GM19324 (cell line): Measurements from ENCODE around the gene MROH9.

Source experiments
- ATAC-seq: cut with Tn5 transposase; IDR thresholded peaks from one replicate; pipeline ENCODE4 v1.9.1; 2021; ENCODE audit warnings: mild to moderate bottlenecking, moderate library complexity; ENCODE audit not compliant: unreplicated experiment, low FRiP score

Gene MROH9

GRCh38 chr1:170967042-170967910 is 31.9 kb downstream of the MROH9 start:
- ATAC-seq: no peak

DNA sequence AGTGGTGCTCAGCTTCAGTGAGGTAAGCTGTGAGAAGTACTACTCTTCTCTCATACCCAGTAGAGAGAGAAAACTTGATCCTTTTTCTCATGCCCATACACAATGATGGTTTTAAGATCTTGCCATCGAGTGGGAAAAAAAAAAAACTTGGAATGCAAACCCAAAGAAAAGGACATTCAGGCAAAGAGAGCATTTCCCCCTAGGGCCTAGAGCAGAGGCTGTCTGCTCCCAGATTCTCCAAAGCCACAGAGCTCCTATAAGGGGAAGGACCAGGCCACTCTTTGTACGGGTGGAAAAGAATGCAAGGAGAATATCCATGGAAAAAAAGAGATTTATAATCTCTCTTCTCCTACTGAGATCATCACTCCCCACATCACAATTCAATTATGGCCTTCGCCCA is 34.9 kb downstream of the MROH9 start:
- no peak for ATAC-seq

DNA sequence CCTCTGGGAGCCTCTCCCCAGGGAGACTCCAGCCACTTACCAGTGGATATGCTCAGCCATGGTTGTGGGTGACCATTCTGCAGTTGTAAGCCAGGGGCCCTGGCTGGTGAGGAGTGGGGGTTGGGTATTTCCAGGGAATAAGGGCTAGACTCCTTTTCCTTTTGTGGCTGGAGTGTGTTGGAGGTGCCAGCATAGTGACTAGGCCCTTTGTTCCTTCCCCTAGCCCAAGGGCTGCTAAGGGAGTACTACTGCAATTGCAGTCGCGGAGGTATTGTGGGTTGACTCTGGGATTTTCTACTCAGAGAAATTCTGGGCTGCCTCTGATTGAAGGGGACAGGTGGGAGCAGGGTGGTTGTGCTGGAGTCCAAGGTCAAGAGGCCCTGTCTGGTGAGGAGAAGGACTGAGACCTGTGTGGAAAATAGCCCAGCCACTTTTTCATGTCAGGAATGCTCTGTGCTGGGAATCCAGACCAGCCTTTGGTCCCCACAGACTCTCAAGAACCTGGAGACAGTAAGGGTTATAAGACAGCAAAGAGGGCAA is 43.1 kb downstream of the MROH9 start:
- no peak for ATAC-seq

- no peak for ATAC-seq
Measured at GRCh38 chr1:170985406-170985805, 50.1 kb downstream of the MROH9 start.

DNA sequence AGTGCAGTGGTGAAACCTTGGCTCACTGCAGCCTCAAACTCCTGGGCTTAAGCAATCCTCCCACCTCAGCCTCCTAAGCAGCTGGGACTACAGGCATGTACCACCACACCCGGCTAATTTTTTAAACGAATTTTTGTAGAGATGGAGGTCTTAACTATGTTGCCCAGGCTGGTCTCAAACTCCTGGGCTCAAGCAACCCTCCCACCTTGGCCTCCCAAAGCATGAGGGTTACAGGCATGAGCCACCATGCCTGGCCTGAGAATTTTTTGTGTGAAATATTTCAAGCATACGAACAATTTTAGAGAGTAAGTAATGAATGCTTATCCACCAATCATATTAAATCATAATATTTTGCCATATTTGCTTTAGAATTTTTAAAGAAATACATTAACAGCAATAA is 51.6 kb downstream of the MROH9 start:
- no peak for ATAC-seq

DNA sequence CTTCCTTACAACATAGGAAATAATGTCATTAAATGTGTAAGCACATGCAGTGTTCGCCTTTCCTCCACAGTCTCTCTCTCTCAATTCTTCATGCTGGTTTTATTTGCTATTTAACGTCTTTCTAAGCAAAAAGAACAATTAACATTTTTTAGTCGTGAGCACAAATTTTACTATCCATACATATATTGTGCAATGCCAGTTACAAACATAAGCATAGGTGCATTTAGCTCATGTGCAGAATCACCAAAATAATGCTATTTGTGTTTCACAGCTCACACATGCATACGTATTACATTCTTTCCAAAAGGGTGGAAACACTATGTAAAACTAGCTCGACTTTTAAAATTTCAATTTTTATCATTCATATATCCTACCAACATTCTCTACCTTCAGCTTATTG is 52.1 kb downstream of the MROH9 start:
- no peak for ATAC-seq

DNA sequence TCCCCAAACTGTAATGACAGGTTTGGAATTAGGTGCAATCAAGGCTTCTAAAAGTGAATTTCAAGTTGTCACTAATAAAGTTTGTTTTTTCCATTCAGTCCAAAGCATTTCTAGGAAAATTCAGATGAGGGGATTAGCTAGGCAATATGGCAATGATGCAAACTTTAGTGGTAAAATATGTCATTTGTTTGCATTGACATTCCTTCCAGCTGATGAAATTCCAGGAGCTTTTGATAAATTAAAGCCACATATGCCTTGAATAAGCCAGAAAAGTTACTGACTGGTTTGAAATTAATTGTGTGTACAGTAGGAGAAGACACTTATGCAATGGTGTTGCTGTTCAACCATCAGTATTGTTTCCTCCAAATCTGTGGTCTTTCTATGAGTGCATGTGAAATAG is 57.8 kb downstream of the MROH9 start:
- no peak for ATAC-seq

GRCh38 chr1:170993717-170994116 is 58.4 kb downstream of the MROH9 start:
- no peak for ATAC-seq

DNA sequence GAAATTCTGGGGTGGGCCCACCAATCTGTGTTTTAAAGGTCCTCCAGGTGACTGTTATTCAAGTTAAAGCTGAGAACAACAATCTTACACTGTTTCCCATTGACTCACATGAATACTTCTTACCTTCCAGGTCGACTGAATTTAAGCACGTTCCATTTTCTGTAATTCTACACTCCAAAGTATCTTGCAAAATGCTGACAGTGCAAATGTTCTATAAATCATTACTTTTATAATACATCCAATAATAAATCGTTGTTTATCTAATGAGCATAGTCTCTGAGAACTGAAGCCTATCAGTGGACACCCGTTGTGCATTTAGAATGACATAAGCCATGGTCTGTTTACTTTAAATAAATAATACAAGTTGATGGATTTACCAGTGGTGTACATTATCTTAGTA is 79.5 kb downstream of the MROH9 start:
- ATAC-seq: no peak

DNA sequence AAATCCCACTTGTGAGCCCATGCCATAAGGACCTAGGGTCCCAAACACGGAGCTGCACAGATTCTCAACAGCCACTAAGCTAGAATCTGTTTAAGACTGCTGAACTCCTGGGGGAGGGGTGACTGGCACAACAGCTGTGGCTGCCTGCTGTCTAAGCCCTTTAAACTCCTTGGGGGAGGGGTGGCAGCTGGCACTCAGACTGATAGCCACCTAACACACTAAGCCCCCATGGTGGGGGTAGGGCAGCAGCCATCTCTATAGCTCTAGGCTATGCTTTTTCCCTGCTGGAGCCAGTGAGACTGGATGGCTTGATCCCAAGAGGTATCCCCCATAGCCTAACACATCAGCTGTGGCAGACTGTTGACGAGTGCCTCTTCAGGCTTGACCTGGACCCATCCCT is 82.1 kb downstream of the MROH9 start:
- no peak for ATAC-seq

DNA sequence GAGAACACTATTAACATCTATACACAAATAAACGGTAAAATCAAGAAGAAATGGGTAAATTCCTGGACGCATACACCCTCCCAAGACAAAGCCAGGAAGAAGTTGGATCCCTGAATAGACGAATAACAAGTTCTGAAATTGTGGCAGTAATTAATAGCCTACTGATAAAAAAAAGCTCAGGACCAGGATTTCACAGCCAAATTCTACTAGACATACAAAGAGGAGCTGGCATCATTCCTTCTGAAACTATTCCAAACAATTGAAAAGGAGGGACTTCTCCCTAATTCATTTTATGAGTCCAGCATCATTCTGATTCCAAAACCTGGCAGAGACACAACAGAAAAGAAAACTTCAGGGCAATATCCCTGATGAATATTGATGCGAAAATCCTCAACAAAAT is 84.6 kb downstream of the MROH9 start:
- no peak for ATAC-seq

- ATAC-seq: no peak
Measured at GRCh38 chr1:171032822-171033702, 97.7 kb downstream of the MROH9 start.

DNA sequence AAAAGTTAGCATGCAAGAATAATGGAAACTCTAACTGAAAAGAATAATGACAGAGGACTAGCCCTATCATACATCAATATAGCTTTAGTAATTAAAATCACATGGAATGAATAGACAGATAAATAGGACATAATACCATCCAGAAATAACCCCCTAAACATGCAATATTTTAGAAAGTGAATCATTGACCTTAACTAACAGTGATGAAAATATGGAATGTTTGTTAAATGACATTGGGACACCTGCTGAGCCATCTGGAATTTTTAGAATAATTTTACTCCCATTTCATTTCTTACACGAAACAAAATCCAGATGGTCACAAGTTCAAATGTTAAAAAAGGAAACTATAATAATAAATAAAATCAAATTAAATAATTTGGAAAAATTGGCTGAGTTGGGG is 102.3 kb downstream of the MROH9 start:
- ATAC-seq: no peak

GRCh38 chr1:171038284-171038683 is 103.0 kb downstream of the MROH9 start:
- ATAC-seq: no peak

GRCh38 chr1:171048014-171048413 is 112.7 kb downstream of the MROH9 start:
- no peak for ATAC-seq

GRCh38 chr1:171052977-171053376 is 117.6 kb downstream of the MROH9 start:
- no peak for ATAC-seq

GRCh38 chr1:171055966-171056643 is 120.8 kb downstream of the MROH9 start:
- no peak for ATAC-seq

DNA sequence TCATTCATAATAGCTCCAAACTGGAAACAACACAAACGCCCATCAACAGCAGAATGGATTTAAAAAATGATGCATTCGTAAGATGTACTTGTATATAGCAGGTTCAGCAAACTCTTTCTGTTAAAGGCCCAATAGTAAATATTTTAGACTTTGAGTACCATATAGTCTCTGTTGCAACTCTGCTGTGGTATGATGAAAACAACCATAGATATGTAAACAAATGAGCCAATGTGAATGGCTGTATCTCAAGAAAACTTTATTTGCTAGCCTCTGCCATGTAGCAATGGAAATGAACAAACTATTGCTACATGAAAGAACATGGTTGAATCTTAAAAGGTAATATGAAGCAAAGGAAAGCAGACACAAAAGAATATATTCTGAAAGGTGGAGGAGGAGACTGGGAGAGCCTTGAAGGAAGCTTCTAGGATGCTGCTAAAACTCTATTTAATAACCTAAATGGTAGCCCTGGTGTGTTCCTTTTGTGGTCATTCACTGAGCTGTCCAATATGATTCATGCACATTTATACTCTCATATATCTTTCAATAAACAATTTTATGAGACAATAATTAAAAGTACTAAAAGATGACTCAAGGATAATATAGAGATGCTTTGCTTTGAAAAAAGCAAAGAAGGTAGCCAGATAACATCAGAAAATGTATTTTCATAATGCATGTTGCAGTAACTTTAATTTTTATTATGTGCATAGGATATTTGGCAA is 126.2 kb downstream of the MROH9 start:
- ATAC-seq: no peak

- ATAC-seq: no peak
Measured at GRCh38 chr1:171062902-171063301, 127.6 kb downstream of the MROH9 start.

DNA sequence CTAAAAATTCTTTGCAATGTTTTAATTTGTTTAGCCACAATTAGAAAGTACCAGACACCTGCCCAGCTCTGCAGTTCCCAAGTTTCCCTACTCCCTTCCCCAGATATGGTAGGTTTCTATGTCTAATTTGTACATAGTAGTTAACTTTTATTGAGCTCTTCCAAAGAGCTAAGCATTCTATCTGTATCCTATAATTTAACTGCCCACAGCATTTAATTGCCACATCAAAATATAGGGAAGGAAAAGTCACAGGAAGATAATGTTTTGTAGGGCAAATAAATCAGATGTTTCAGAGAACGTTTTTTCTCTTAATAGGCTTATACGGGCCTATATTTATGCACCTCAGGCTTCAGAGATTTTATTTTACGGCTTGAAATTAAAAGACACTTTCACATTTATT is 139.7 kb downstream of the MROH9 start:
- ATAC-seq: no peak
